ENCODE data around the gene ADRA2B.

Gene ADRA2B

GRCh38 chr2:96154506-96155380 is 38.4 kb upstream of the ADRA2B start:
- in situ Hi-C loops (cut with HindIII; ENCODE audit: low pct_ligation_motif_present, low sequenced_read_pairs) = no loop called here
- H3K4me3 ChIP-seq (ENCODE audit: low read depth, low read length) = no peak overlapping the region
- H3K36me3 ChIP-seq (replicated peaks) = no peaks in the 10 kb centered on the region
- no peaks in the 10 kb centered on the region for H3K27me3 ChIP-seq (replicated peaks)
- DNase-seq = no peak
- no peak overlapping the region for H3K27ac ChIP-seq
- TF ChIP-seq CTCF (IDR thresholded peaks at IDR 0.05; ENCODE audit: low read depth, low read length, missing control alignments) = no peak

- Histone ChIP-seq H3K36me3 (replicated peaks) (no peaks in the 10 kb centered on the region), H3K4me3 (ENCODE audit: low read depth, low read length) (no peak overlapping the region), H3K27me3 (replicated peaks) (no peaks in the 10 kb centered on the region), H3K27ac (no peak overlapping the region)
- peak; percentile 1 for TF ChIP-seq CTCF (IDR thresholded peaks at IDR 0.05; ENCODE audit: low read depth, low read length, missing control alignments)
- no peak for DNase-seq
- in situ Hi-C loops (cut with HindIII; ENCODE audit: low pct_ligation_motif_present, low sequenced_read_pairs) = no loop called here
These were observed 37.6 kb upstream of the ADRA2B start for GRCh38 chr2:96153991-96154431.

- Histone ChIP-seq H3K36me3 (replicated peaks) (no peaks in the 10 kb centered on the region), H3K4me3 (ENCODE audit: low read depth, low read length) (no peak overlapping the region), H3K27me3 (replicated peaks) (no peaks in the 10 kb centered on the region), H3K27ac (no peak overlapping the region)
- no peak for DNase-seq
- TF ChIP-seq CTCF (IDR thresholded peaks at IDR 0.05; ENCODE audit: low read depth, low read length, missing control alignments) = no peak
- in situ Hi-C loops (cut with HindIII; ENCODE audit: low pct_ligation_motif_present, low sequenced_read_pairs) = no loop called here
These were observed 36.9 kb upstream of the ADRA2B start for GRCh38 chr2:96153291-96153713.

- Histone ChIP-seq H3K27ac (no peak overlapping the region), H3K4me3 (ENCODE audit: low read depth, low read length) (no peak overlapping the region), H3K36me3 (replicated peaks) (no peaks in the 10 kb centered on the region), H3K27me3 (replicated peaks) (no peaks in the 10 kb centered on the region)
- no peak for DNase-seq
- in situ Hi-C loops (cut with HindIII; ENCODE audit: low pct_ligation_motif_present, low sequenced_read_pairs) = no loop called here
- no peak for TF ChIP-seq CTCF (IDR thresholded peaks at IDR 0.05; ENCODE audit: low read depth, low read length, missing control alignments)
These were observed 36.2 kb upstream of the ADRA2B start for GRCh38 chr2:96152304-96153161.

- no peak overlapping the region for H3K27ac ChIP-seq
- DNase-seq = no peak
- no peaks in the 10 kb centered on the region for H3K27me3 ChIP-seq (replicated peaks)
- in situ Hi-C loops (cut with HindIII; ENCODE audit: low pct_ligation_motif_present, low sequenced_read_pairs) = no loop called here
- H3K36me3 ChIP-seq (replicated peaks) = no peaks in the 10 kb centered on the region
- H3K4me3 ChIP-seq (ENCODE audit: low read depth, low read length) = no peak overlapping the region
- TF ChIP-seq CTCF (IDR thresholded peaks at IDR 0.05; ENCODE audit: low read depth, low read length, missing control alignments) = no peak
These were observed 35.4 kb upstream of the ADRA2B start for GRCh38 chr2:96151595-96152303.
